Vagina (tissue), 2 donors: ENCODE data around the gene FTHL17. TPM values are rescaled to one million over a fixed set of nuclear protein-coding genes. Genes with fewer than 3 reads are reported as not detected.

Source experiments
- DNase-seq, 2 donors: peaks; one replicate each; pipeline ENCODE4 v3.0.0-alpha.2; 2017; ENCODE audit errors: extremely low spot score in 2 of 2
- H3K27ac ChIP-seq: fragments of 200-600 bp; sonication (generic); one replicate; pipeline ENCODE4 v1.5.1; 2019
- H3K27me3 ChIP-seq: fragments of 200-600 bp; sonication (generic); one replicate; pipeline ENCODE4 v1.5.1; 2019
- H3K36me3 ChIP-seq, 2 donors: fragments of 200-600 bp; sonication (generic); one replicate each; pipeline ENCODE4 v1.5.1; 2017 to 2019
- H3K4me1 ChIP-seq: fragments of 200-600 bp; sonication (generic); one replicate; pipeline ENCODE4 v1.5.1; 2019
- H3K4me3 ChIP-seq, 2 donors: fragments of 200-600 bp; sonication (generic); 1 replicate in 1 of 2; 2 replicates in 1 of 2; pipeline ENCODE4 v1.5.1; 2016 to 2019
- H3K9me3 ChIP-seq: fragments of 200-600 bp; sonication (generic); one replicate; pipeline ENCODE4 v1.5.1; 2019
- CTCF ChIP-seq, 3 experiments: fragments of 450-650 bp in 2 of 3; fragments of 200-600 bp in 1 of 3; sonication (generic) in 1 of 3; IDR thresholded peaks; one replicate each; pipeline ENCODE4 v1.5.1; 2017 to 2019; ENCODE audit warnings: antibody characterized with exemption in 3 of 3, mild to moderate bottlenecking in 2 of 3, moderate library complexity in 2 of 3
- POLR2A ChIP-seq, 2 donors: fragments of 450-650 bp; IDR thresholded peaks; one replicate each; pipeline ENCODE4 v1.6.1; 2017; ENCODE audit warnings: antibody characterized with exemption in 2 of 2, mild to moderate bottlenecking in 2 of 2, moderate library complexity in 2 of 2
- POLR2AphosphoS5 ChIP-seq, 2 donors: sonication (generic); formaldehyde crosslinking; IDR thresholded peaks; one replicate each; pipeline ENCODE4 v1.9.0; 2017; ENCODE audit warnings: antibody characterized with exemption in 2 of 2, mild to moderate bottlenecking in 2 of 2, low read depth in 1 of 2; ENCODE audit not compliant: insufficient read depth in 1 of 2
- intact Hi-C: fragments of 100-400 bp; cut with DNase I; formaldehyde crosslinking; loops from one replicate; pipeline ENCODE4 v1.15.1; 2023
- total RNA-seq: library from RNA; depleted of rRNA; stranded (reverse); fragments of >200 nt; gene quantifications from one replicate; pipeline ENCODE4 v1.2.3, GENCODE V29; 2016

FTHL17 gene
- total RNA-seq, 1 donor from 2014 or later, result not detected

DNA sequence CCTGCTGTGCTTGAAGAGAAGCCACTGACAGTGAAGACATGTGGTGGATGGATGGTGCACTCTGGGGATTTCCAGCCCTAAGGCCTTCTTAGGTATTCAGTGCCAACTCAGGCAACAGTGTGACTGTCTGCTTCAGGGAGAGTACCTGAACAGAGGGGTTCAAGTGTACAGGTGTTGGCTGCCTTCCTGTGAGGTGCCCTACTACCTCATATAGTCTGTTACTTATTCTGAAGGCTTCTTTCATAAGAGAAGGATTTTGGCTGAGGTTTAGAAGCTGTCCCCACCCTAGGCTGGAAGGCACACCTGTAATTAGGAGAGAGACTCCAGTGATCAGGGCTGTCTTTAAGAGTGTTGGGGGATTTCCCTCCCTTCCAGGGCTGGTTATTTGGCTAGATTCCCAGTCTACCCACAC lies 1.8 kb downstream of the FTHL17 start:
- Histone ChIP-seq H3K9me3 (no peaks in the 10 kb centered on the region), H3K36me3 (no peaks in the 10 kb centered on the region), H3K4me3 (no peak overlapping the region), H3K27me3 (no peaks in the 10 kb centered on the region), H3K4me1 (no peaks in the 10 kb centered on the region), H3K27ac (no peak overlapping the region)
- no peak for TF ChIP-seq POLR2A (IDR thresholded peaks at IDR 0.05)
- TF ChIP-seq POLR2AphosphoS5 (IDR thresholded peaks at IDR 0.05; ENCODE audit: insufficient read depth in 1 of 2, low read depth in 1 of 2), result no peak
- no peak for TF ChIP-seq CTCF (IDR thresholded peaks at IDR 0.05)
- DNase-seq, result no peak
- intact Hi-C loops, result no loop called here

DNA sequence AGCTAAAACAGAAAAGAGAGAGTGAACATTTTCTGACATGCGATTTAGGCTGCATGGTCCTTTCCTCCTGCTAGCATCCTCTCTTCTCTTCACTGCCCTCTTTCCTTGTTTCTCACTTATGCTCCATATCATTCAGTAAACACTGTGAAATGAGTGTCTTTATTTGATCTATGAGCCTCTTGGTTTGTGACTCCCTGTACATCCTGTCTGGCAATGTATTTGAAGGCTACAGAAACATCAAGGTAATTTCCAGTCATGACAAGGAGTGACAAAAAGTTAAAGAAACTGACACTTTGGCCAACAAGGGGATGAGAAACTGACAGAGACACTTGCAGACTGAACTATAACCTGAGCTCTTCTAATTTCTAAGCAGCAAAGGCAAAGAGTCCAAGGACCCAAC lies 8.7 kb downstream of the FTHL17 start:
- TF ChIP-seq POLR2AphosphoS5 (IDR thresholded peaks at IDR 0.05; ENCODE audit: insufficient read depth in 1 of 2, low read depth in 1 of 2) (no peak), POLR2A (IDR thresholded peaks at IDR 0.05) (no peak), CTCF (IDR thresholded peaks at IDR 0.05) (no peak)
- H3K27ac ChIP-seq, result no peak overlapping the region
- no peaks in the 10 kb centered on the region for H3K36me3 ChIP-seq
- H3K27me3 ChIP-seq, result no peaks in the 10 kb centered on the region
- no peak overlapping the region for H3K4me3 ChIP-seq
- no peaks in the 10 kb centered on the region for H3K9me3 ChIP-seq
- no peaks in the 10 kb centered on the region for H3K4me1 ChIP-seq
- DNase-seq, result no peak
- intact Hi-C loops, result no loop called here

- H3K4me1 ChIP-seq, result no peaks in the 10 kb centered on the region
- no peaks in the 10 kb centered on the region for H3K9me3 ChIP-seq
- TF ChIP-seq POLR2AphosphoS5 (IDR thresholded peaks at IDR 0.05; ENCODE audit: insufficient read depth in 1 of 2, low read depth in 1 of 2) (no peak), POLR2A (IDR thresholded peaks at IDR 0.05) (no peak), CTCF (IDR thresholded peaks at IDR 0.05) (no peak)
- intact Hi-C loops, result no loop called here
- no peak for DNase-seq
- no peak overlapping the region for H3K4me3 ChIP-seq
- H3K36me3 ChIP-seq, result no peaks in the 10 kb centered on the region
- no peak overlapping the region for H3K27ac ChIP-seq
- no peaks in the 10 kb centered on the region for H3K27me3 ChIP-seq
Measured at GRCh38 chrX:31061091-31061490, 10.8 kb downstream of the FTHL17 start.

GRCh38 chrX:31060016-31060415 lies 11.8 kb downstream of the FTHL17 start:
- Histone ChIP-seq H3K9me3 (no peaks in the 10 kb centered on the region), H3K36me3 (no peaks in the 10 kb centered on the region), H3K27ac (no peak overlapping the region), H3K27me3 (no peaks in the 10 kb centered on the region), H3K4me1 (no peaks in the 10 kb centered on the region), H3K4me3 (no peak overlapping the region)
- intact Hi-C loops, result no loop called here
- no peak for DNase-seq
- TF ChIP-seq POLR2AphosphoS5 (IDR thresholded peaks at IDR 0.05; ENCODE audit: insufficient read depth in 1 of 2, low read depth in 1 of 2) (no peak), POLR2A (IDR thresholded peaks at IDR 0.05) (no peak), CTCF (IDR thresholded peaks at IDR 0.05) (no peak)

GRCh38 chrX:31058284-31058683 lies 13.6 kb downstream of the FTHL17 start:
- Histone ChIP-seq H3K27ac (no peak overlapping the region), H3K27me3 (no peaks in the 10 kb centered on the region), H3K4me3 (no peak overlapping the region), H3K36me3 (no peaks in the 10 kb centered on the region), H3K4me1 (no peaks in the 10 kb centered on the region), H3K9me3 (no peaks in the 10 kb centered on the region)
- intact Hi-C loops, result no loop called here
- no peak for TF ChIP-seq POLR2AphosphoS5 (IDR thresholded peaks at IDR 0.05; ENCODE audit: insufficient read depth in 1 of 2, low read depth in 1 of 2)
- TF ChIP-seq CTCF (IDR thresholded peaks at IDR 0.05), result no peak
- TF ChIP-seq POLR2A (IDR thresholded peaks at IDR 0.05), result no peak
- no peak for DNase-seq
